ENCODE measurements around the gene AMPH. TPM values are rescaled to one million over a fixed set of nuclear protein-coding genes. Genes with fewer than 3 reads are reported as not detected.
A peak's percentile ranks its signal among the peaks of the same experiment; 100 is the strongest.
"Not testable (repeated sequence)": the region's sequence is repeated elsewhere in the genome, so short reads cannot be mapped to it uniquely, and the experiment has no call there.

Gene AMPH
- total RNA-seq, 1 donor from 2014 or later = 10.7 TPM

DNA sequence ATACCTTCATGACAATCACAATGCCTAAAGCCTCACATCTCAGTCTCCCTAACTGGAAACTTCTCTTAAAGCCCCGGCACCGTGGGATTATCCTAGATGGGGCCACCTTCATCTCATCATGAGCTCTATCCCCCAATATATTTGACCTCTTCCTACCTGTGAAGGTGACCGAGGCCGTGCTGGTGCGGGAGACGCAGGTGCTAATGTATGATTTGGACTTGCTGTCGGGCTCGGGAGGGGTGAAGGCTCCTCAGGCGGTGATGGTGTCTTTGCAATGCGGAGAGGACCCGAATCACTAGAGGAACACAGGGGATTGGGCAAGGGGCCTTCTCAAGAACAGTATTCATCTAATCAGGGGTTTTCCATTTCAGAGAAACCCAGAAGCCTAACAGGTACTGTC, 168.4 kb downstream of the AMPH start:
- DNase-seq = no peak

- DNase-seq = no peak
Measured at GRCh38 chr7:38461887-38462286, 169.3 kb downstream of the AMPH start.

DNA sequence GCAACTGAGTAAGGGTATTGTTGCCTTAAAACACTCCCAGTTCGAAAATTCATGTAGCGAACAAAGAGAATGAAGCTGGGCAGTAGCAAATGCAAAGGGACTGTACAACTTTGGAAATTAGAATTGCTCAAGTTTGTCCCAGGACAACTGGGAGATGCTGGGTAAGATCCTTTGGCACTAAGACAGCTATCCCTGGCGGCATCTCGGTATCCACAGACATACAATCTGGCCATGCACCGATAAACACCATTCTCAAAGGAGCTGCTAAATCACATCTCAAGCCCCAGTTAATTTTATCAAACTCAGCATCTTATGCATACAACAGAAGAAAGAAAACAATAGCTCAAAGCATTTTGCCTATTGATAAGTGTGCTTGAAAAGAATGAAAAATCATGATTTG, 177.3 kb downstream of the AMPH start:
- no peak for DNase-seq

DNA sequence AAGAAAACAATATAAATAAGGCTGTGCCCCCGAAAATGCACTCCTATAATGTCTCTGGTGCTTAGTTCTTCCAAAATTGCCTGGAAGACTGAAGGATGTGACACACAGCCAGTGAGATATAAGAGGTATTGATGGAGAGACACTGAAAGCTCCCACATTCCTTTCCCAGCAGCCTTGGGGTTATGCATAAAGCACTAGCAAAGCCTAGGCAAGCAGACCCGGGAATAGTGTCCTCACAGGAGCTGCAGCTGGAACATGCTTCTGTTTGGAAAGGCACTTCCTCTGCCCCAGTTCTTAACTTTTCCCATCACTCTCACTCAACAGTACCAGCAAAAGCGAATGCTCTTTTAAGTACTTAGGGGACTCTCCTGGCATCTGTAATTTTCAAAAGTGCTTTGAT, 178.0 kb downstream of the AMPH start:
- DNase-seq = peak; percentile 60

DNA sequence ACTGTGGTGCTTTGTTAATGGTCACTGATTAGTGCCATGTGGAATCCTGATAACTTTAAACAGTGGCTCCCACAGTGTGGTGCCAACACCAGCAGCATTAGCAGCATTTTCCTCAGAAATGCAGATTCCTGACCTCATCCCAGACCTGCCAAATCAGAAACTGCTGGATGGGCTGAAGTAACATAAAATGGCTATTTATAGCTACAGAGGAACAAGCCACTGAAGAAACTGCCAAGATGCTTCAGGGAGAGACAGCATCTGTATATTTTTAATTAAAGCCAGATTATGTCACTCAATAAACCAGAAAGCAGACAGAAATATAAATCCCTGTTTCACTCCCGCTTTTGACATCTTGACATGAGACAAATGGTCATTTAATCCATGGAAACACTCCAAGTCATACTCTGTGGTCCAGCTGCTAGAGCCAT, 178.5 kb downstream of the AMPH start:
- DNase-seq = peak; percentile 78

- DNase-seq = peak; percentile 38
Measured at GRCh38 chr7:38451840-38452239, 179.3 kb downstream of the AMPH start.

DNA sequence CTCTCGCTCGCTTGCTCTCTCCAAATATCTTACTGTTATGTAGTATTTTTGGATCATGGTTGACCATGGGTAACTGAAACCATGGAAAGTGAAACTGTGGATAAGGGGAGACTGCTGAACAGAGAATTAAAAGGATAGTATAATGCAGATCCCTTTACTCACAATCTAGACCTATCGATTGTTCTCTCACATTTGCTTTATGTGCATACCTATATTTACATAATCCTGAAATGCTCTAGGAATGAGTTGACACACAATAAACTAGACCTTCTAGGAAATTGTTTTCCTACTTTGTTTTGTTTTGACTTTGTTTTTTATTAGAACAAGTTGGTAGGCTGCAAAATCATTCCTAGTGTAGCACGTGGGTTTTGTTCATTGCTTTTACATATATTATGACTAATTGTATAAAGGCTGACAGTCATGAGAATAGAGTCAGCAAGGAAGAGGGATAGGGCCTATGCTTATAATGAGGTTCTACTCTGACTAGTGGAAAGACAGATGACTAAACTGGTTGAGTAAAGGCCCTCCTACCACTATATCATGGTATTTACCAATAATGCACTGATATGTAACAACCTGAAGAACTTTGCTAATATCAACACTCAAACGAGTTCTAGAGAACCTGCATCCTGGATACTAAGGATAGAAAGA, 182.5 kb downstream of the AMPH start:
- no peak for DNase-seq

DNA sequence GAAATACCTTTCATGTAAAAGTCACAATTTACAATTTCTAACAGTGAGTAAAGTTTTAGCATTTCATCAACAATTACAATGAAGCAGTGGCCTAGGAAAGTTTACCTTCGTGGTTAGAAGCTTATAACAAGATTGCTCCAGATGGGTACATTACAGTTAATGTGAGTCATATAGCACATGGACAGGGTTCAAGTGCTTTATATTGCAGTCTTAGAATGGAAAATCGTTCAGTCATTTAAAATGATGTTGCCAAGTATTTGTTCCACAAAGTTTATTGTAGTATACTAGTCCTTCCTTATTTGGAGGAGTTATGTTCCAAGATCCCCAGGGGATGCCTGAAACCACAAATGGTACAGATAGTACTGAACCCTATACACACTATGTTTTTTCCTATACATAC, 183.1 kb downstream of the AMPH start:
- no peak for DNase-seq

- no peak for DNase-seq
Measured at GRCh38 chr7:38438970-38439369, 192.2 kb downstream of the AMPH start.

DNA sequence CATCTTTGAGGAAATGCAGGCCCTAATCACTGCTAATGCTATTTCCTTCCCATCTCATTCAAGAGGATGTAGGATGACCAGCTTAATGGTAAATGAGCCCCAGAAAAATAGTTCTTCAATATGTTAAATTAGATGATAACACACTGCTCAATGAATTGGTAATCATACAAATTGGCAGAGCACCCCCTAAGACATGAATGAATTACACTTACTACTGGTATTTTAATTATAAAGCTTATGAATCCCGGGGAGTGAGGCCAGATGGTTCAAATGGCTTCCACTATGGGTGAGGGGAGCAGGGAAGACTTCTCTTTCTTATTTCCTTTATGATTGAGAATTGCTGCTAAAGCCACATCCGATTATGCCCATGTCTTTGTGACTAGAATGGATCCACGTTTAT, 198.5 kb downstream of the AMPH start:
- DNase-seq = no peak

DNA sequence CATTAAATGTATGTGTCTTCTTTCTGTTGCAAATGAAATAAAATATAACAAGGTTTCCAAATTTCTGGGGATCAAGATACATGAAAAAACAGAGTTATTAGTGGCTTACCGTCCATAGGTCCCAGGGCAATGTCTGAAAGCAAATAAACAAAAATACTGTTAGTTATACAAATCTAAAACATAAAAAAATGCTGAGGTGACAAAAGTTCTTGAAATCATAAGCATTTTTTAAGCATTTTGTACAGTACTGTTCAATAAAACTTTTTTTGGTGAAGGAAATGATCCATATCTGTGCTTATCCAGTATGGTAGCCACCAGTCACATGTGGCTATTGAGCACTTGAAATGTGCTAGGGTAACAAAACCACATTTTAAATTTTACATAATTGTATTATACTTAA, 199.1 kb downstream of the AMPH start:
- DNase-seq = no peak

- no peak for DNase-seq
Measured at GRCh38 chr7:38429057-38429456, 202.1 kb downstream of the AMPH start.

- peak; percentile 61 for DNase-seq
Measured at GRCh38 chr7:38428041-38428440, 203.1 kb downstream of the AMPH start.

DNA sequence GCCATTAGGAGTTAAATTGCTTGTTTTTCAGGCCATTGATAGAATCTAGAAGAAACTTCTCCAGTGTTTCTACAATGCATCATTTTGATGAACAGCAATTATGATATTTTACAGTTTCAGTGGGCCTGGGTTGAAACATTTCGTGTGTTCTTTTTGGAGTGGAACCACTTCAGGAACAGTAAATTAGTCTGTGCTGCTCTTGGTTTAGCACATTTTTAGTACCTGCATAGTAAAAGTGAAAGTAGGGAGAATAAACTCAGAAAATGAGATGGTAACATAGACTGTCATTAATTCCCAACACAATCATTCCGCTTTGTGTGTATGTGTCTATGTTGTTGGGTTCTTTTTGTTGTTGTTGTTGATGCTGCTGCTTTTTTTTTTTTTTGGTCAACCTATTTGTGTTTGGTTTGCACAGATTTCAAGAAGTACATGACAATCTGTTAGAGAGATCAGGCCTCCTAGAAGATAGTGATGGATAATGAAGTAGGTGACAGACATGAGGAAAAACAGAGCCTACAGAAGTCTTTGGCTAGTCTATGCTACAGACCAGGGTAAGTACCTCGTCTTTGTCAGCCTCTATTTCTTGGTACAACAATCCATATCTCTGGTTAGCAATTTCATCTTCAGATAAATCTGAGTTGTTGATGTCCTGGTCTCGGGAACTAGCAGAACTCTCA, 203.8 kb downstream of the AMPH start:
- DNase-seq = no peak

DNA sequence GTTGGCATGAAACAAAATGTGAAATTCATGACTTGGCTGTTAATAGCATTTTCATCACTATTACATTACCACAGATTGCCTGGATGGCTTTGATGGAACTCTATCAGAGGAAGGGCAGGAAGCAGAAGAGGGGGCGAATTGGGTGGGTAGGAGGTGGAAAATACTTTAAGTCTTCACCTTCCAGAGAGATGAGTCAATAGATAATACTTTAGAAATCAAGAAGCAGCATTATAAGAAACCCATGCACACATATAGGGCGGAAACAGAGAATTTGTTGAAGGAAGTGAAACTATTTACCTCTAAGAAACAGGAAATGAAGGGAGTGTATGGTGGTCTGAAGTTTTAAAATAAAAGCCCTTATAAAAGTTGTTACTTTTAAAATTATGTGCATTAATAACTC, 205.7 kb downstream of the AMPH start:
- DNase-seq = no peak

DNA sequence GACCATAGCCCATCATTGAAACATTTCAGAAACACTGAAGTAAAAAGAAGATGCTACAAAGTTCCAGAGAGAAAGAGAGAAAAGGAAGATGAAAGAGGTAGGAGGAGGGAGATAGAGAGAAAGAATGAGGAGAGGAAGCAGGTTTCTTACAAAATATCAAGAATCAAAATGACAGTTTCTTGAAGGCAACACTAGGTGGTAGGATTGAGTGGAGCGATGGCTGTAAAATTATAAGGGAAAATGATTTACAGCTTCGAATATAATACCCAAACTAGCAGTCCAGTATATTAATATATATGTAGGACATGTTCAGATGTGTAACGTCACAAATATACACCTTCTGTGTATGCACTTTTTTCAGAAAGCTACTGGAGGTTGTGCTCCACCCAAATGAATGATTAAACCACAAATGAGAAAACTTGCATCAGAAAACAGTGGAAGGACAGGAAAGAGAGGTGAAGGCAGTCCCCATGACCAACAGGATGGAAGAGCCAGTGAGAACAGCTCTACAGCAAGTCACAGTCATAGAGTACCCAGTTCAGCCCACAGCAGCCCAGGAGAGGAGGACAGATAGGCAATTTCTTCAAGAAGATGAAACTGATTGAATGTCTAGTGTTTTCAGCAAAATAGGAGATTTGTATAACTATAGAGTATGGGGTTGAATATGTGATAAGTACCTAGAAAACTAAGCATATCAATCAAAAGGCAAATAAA, 206.3 kb downstream of the AMPH start:
- DNase-seq = no peak

- DNase-seq = no peak
Measured at GRCh38 chr7:38413784-38414183, 217.4 kb downstream of the AMPH start.

GRCh38 chr7:38411404-38411803, 219.8 kb downstream of the AMPH start:
- DNase-seq = no peak

GRCh38 chr7:38410056-38410455, 221.1 kb downstream of the AMPH start:
- DNase-seq = no peak

DNA sequence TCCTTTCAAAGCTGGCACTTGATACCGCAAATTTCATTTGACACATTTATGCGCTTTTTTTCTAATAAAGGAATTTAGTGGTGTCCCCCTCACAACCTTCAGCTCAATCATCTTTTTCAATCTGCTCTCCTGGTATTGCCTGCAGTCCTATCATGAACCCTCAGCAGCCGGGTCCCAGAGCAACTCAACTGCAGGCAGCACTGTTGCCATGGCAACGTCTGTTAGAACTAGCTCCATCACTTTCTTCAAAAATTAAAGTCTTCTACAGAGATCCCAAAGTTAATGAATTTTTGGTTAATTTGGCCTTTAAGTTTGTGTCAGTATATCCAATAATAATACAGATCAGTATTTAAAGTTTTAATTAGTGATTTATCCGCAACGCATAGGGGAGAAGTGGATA, 221.6 kb downstream of the AMPH start:
- no peak for DNase-seq

DNA sequence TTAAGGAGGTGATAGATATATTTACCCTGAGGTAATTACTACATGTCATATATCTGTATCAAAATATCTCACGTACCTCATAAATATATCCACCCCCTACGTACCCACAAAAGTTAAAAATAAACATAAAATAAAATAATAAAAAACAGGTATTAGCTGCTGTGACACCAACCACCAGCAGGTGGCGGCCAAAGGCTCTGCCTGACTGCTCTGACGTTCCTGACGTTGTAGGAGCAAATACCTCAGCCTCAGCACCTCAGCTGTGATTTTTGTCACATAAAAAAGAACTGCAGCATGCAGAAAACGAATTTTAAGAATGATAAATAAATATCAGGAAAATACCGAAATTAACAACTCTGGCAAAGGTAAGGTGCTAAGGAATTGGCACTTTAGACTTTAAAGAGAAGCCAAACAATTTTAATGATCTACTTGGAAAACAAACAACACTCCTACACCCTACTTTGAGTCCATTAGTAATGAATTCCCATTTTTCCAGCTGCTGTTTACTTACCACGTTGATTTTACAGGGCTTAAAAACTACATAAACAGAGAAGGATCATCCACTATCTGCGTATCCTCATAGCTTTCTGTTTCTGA, 232.3 kb downstream of the AMPH start:
- DNase-seq = peak; percentile 61

DNA sequence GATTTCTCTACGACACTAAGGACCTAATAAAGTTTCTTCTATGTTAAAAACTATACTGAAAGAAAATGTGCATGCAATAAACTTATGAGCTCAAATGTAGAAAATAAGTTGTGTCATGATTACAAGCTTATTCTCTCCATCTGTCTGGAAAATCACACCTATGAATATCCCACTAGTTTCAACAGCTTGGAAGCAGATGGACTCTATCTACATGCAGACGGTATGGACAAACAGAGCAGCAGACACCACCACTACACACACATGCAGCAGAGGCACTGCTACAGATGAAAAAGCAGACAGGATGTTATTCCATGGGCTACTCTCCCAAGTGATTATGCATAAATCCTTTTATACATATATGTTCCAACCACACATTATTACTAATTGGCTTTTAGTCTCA, 234.3 kb downstream of the AMPH start:
- no peak for DNase-seq

- not testable (repeated sequence) for DNase-seq
Measured at GRCh38 chr7:38395921-38396552, 235.1 kb downstream of the AMPH start.

All from tongue (tissue), 2 donors.